ENCODE data around the gene RIC8B.
A peak's percentile ranks its signal among the peaks of the same experiment; 100 is the strongest.
"Not testable (repeated sequence)": the region's sequence is repeated elsewhere in the genome, so short reads cannot be mapped to it uniquely, and the experiment has no call there.

Gene RIC8B

GRCh38 chr12:106911581-106911980 is 137.1 kb downstream of the RIC8B start:
- Histone ChIP-seq H3K36me3 (ENCODE audit: control insufficient read depth in 2 of 2, insufficient read depth in 2 of 2, low read length in 2 of 2) (no peaks in the 10 kb centered on the region), H3K4me3 (ENCODE audit: low read length in 2 of 2) (no peak overlapping the region), H3K27ac (ENCODE audit: low read depth in 2 of 2, low read length in 2 of 2) (no peak overlapping the region), H3K9ac (ENCODE audit: low read depth in 1 of 2, low read length in 2 of 2) (no peak overlapping the region), H3K27me3 (ENCODE audit: control insufficient read depth in 2 of 2, insufficient read depth in 2 of 2, low read length in 2 of 2) (peaks cover 0 to 4% of the 10 kb centered on the region in 2 donors), H3K4me1 (ENCODE audit: control insufficient read depth in 2 of 2, insufficient read depth in 2 of 2, low read length in 2 of 2) (no peaks in the 10 kb centered on the region), H3K9me3 (ENCODE audit: control insufficient read depth in 2 of 2, low read length in 2 of 2) (no peaks in the 10 kb centered on the region)

- Histone ChIP-seq H3K36me3 (ENCODE audit: control insufficient read depth in 2 of 2, insufficient read depth in 2 of 2, low read length in 2 of 2) (no peaks in the 10 kb centered on the region), H3K27ac (ENCODE audit: low read depth in 2 of 2, low read length in 2 of 2) (no peak overlapping the region), H3K9me3 (ENCODE audit: control insufficient read depth in 2 of 2, low read length in 2 of 2) (no peaks in the 10 kb centered on the region), H3K4me3 (ENCODE audit: low read length in 2 of 2) (no peak overlapping the region), H3K27me3 (ENCODE audit: control insufficient read depth in 2 of 2, insufficient read depth in 2 of 2, low read length in 2 of 2) (peaks cover 0 to 4% of the 10 kb centered on the region in 2 donors), H3K9ac (ENCODE audit: low read depth in 1 of 2, low read length in 2 of 2) (no peak overlapping the region), H3K4me1 (ENCODE audit: control insufficient read depth in 2 of 2, insufficient read depth in 2 of 2, low read length in 2 of 2) (no peaks in the 10 kb centered on the region)
These were observed 139.0 kb downstream of the RIC8B start for GRCh38 chr12:106913456-106913855.

DNA sequence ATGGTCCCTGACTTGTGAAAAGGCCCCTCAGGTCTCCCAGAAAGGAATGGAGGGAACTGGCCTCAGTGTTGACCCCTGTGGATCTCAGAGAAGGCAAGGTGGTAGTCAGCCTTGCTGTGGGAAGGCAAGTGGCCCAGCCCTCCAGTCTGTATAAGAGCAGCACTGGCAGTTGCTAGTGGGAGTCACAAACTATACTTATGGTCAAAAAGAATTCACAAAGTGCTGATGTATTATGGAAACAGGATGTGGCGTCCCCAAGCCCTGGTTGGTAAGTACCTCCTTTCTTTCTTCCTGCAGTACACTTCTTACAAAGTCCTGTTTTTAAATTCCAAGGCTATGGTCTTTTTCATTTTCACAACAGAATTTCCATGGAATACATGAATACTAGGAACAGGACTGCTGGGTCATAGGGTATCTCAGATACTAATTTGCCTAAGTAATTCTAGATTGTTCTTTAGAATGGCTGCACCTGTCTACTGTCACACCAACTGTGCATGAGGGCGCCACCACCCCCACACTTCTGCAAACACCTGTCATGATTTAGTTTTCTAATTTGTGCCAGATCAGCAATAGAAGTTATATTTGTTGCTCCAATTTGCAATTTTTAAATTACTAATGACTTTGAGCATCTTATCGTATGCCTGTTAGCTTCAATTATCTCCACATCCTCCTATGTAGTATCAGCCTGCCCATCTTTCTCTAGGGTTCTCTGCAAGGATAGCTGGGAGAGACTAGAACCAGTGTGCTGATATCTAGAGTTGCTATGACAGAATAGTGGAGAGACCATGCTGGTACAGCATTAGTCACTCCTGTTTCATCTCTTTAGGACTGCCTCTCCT is 140.5 kb downstream of the RIC8B start:
- peaks cover 0 to 4% of the 10 kb centered on the region in 2 donors for H3K27me3 ChIP-seq (ENCODE audit: control insufficient read depth in 2 of 2, insufficient read depth in 2 of 2, low read length in 2 of 2)
- peak overlapping the region in 1 of 2 donors; percentile 16 for H3K27ac ChIP-seq (ENCODE audit: low read depth in 2 of 2, low read length in 2 of 2)
- no peak overlapping the region for H3K4me3 ChIP-seq (ENCODE audit: low read length in 2 of 2)
- H3K36me3 ChIP-seq (ENCODE audit: control insufficient read depth in 2 of 2, insufficient read depth in 2 of 2, low read length in 2 of 2) = no peaks in the 10 kb centered on the region
- no peak overlapping the region for H3K9ac ChIP-seq (ENCODE audit: low read depth in 1 of 2, low read length in 2 of 2)
- H3K9me3 ChIP-seq (ENCODE audit: control insufficient read depth in 2 of 2, low read length in 2 of 2) = no peaks in the 10 kb centered on the region
- no peaks in the 10 kb centered on the region for H3K4me1 ChIP-seq (ENCODE audit: control insufficient read depth in 2 of 2, insufficient read depth in 2 of 2, low read length in 2 of 2)

DNA sequence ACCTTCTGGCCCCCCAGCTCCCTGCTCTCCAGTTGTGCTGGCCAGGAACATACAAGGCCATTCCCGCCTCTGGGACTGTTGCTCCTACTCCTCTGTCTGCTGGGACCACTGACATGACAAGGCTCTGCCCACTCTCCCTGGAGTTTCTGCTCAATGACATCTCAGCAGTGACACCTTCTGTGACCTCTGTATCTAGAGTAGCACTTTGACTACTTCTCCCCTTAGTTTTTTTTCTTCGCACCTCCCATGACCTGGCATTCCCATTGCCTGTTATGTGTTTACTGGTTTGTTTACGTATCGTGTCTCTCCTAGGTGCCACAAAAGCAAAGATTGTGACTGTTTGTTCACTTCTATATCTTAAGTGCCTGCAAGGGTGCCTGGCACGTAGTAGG is 141.1 kb downstream of the RIC8B start:
- no peak overlapping the region for H3K27ac ChIP-seq (ENCODE audit: low read depth in 2 of 2, low read length in 2 of 2)
- peaks cover 0 to 4% of the 10 kb centered on the region in 2 donors for H3K27me3 ChIP-seq (ENCODE audit: control insufficient read depth in 2 of 2, insufficient read depth in 2 of 2, low read length in 2 of 2)

DNA sequence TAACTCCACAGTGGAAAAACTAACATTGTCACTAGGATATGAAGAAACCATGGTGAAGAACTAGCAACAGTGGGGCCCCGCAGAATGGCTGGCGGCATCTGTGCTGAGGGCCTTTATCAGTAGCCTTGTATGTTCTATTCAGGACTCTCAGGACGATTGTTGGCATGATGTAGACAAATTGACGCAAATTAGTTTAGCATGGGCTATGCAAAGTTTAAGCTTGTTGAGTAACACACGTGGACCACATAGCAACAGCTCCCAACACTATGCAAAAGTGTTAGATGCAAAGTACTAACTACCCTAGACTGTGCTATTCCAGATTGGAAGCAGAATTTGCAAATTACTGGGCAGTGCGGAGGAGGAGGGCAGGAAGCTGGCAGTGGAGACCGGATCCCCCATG is 143.0 kb downstream of the RIC8B start:
- H3K9ac ChIP-seq (ENCODE audit: low read depth in 1 of 2, low read length in 2 of 2) = no peak overlapping the region
- no peak overlapping the region for H3K4me3 ChIP-seq (ENCODE audit: low read length in 2 of 2)
- H3K4me1 ChIP-seq (ENCODE audit: control insufficient read depth in 2 of 2, insufficient read depth in 2 of 2, low read length in 2 of 2) = no peaks in the 10 kb centered on the region
- no peaks in the 10 kb centered on the region for H3K36me3 ChIP-seq (ENCODE audit: control insufficient read depth in 2 of 2, insufficient read depth in 2 of 2, low read length in 2 of 2)
- H3K27ac ChIP-seq (ENCODE audit: low read depth in 2 of 2, low read length in 2 of 2) = no peak overlapping the region
- H3K27me3 ChIP-seq (ENCODE audit: control insufficient read depth in 2 of 2, insufficient read depth in 2 of 2, low read length in 2 of 2) = peaks cover 0 to 4% of the 10 kb centered on the region in 2 donors
- H3K9me3 ChIP-seq (ENCODE audit: control insufficient read depth in 2 of 2, low read length in 2 of 2) = no peaks in the 10 kb centered on the region

More for the DNA sequence above, 141.1 kb downstream of the RIC8B start:
- Histone ChIP-seq H3K4me3 (ENCODE audit: low read length in 2 of 2) (no peak overlapping the region), H3K4me1 (ENCODE audit: control insufficient read depth in 2 of 2, insufficient read depth in 2 of 2, low read length in 2 of 2) (no peaks in the 10 kb centered on the region), H3K9ac (ENCODE audit: low read depth in 1 of 2, low read length in 2 of 2) (no peak overlapping the region), H3K9me3 (ENCODE audit: control insufficient read depth in 2 of 2, low read length in 2 of 2) (no peaks in the 10 kb centered on the region), H3K36me3 (ENCODE audit: control insufficient read depth in 2 of 2, insufficient read depth in 2 of 2, low read length in 2 of 2) (no peaks in the 10 kb centered on the region)

DNA sequence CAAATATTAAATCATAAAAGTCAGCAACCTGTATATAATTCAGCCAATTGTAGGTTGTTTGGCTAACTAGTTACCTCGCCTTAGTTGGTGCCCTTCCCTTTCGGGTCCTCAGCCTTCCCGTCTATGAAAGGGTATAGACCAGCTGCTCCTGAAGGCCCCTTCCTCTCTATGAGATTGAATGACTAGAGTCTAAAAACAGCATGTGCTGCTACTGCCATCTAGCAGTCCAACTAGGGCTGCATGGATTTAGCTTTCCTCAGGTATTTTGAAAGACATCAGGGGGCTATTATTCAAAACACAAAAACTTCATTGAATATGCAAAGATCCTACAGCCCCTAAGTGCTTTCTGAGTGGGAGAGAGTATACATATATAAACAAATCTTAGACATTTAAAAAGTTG is 144.3 kb downstream of the RIC8B start:
- Histone ChIP-seq H3K4me3 (ENCODE audit: low read length in 2 of 2) (no peak overlapping the region), H3K9me3 (ENCODE audit: control insufficient read depth in 2 of 2, low read length in 2 of 2) (no peaks in the 10 kb centered on the region), H3K4me1 (ENCODE audit: control insufficient read depth in 2 of 2, insufficient read depth in 2 of 2, low read length in 2 of 2) (no peaks in the 10 kb centered on the region), H3K27me3 (ENCODE audit: control insufficient read depth in 2 of 2, insufficient read depth in 2 of 2, low read length in 2 of 2) (peaks cover 0 to 4% of the 10 kb centered on the region in 2 donors), H3K36me3 (ENCODE audit: control insufficient read depth in 2 of 2, insufficient read depth in 2 of 2, low read length in 2 of 2) (no peaks in the 10 kb centered on the region), H3K27ac (ENCODE audit: low read depth in 2 of 2, low read length in 2 of 2) (no peak overlapping the region), H3K9ac (ENCODE audit: low read depth in 1 of 2, low read length in 2 of 2) (no peak overlapping the region)

DNA sequence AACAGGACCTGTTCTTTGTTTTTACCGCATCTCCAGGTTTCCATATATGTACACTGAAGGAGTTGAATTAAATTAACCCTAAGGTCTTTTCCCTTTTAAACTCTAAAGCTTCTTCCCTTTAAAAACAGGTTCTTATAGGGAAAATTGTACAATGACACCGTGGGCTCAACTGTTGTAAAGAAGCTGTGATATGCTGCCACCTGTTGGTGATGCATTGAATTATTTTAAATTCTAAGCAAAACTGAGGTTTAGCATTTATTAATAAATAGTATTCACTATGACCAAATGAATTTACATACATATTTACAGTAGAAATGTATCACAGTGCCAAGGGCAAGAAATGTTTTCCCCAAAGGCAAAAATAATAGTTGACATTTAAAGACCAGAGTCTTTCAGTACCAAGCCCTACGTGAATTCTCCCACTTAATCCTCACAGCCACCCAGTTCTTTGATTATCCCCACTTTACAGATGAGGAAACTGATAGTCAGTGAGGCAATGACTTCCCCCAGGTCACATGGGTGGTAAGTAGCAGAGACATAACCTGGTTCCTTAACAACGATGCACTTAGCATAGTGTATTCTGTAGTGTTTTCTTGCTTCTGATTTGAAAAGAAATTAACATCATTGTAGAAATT is 145.5 kb downstream of the RIC8B start:
- H3K9ac ChIP-seq (ENCODE audit: low read depth in 1 of 2, low read length in 2 of 2) = no peak overlapping the region
- peaks cover 0 to 4% of the 10 kb centered on the region in 2 donors for H3K27me3 ChIP-seq (ENCODE audit: control insufficient read depth in 2 of 2, insufficient read depth in 2 of 2, low read length in 2 of 2)
- no peaks in the 10 kb centered on the region for H3K9me3 ChIP-seq (ENCODE audit: control insufficient read depth in 2 of 2, low read length in 2 of 2)
- H3K36me3 ChIP-seq (ENCODE audit: control insufficient read depth in 2 of 2, insufficient read depth in 2 of 2, low read length in 2 of 2) = no peaks in the 10 kb centered on the region
- H3K27ac ChIP-seq (ENCODE audit: low read depth in 2 of 2, low read length in 2 of 2) = no peak overlapping the region
- no peaks in the 10 kb centered on the region for H3K4me1 ChIP-seq (ENCODE audit: control insufficient read depth in 2 of 2, insufficient read depth in 2 of 2, low read length in 2 of 2)
- H3K4me3 ChIP-seq (ENCODE audit: low read length in 2 of 2) = no peak overlapping the region

GRCh38 chr12:106921976-106922375 is 147.5 kb downstream of the RIC8B start:
- H3K4me1 ChIP-seq (ENCODE audit: control insufficient read depth in 2 of 2, insufficient read depth in 2 of 2, low read length in 2 of 2); H3K9ac ChIP-seq (ENCODE audit: low read depth in 1 of 2, low read length in 2 of 2); H3K27me3 ChIP-seq (ENCODE audit: control insufficient read depth in 2 of 2, insufficient read depth in 2 of 2, low read length in 2 of 2); H3K27ac ChIP-seq (ENCODE audit: low read depth in 2 of 2, low read length in 2 of 2); H3K9me3 ChIP-seq (ENCODE audit: control insufficient read depth in 2 of 2, low read length in 2 of 2); H3K4me3 ChIP-seq (ENCODE audit: low read length in 2 of 2); H3K36me3 ChIP-seq (ENCODE audit: control insufficient read depth in 2 of 2, insufficient read depth in 2 of 2, low read length in 2 of 2): not testable (repeated sequence)

DNA sequence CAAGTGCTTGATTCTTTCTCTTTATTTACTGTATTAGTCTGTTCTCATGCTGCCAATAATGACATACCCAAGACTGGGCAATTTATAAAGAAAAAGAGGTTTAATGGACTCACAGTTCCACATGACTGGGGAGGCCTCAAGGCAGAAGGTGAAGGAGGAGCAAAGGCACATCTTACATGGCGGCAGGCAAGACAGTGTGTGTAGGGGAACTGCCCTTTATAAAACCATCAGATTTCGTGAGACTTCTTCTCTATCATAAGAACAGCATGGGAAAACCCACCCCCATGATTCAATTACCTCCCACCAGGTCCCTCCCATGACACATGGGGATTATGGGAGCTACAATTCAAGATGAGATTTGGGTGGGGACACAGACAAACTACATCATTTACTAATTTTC is 149.1 kb downstream of the RIC8B start:
- not testable (repeated sequence) for H3K9ac ChIP-seq (ENCODE audit: low read depth in 1 of 2, low read length in 2 of 2); H3K27ac ChIP-seq (ENCODE audit: low read depth in 2 of 2, low read length in 2 of 2); H3K27me3 ChIP-seq (ENCODE audit: control insufficient read depth in 2 of 2, insufficient read depth in 2 of 2, low read length in 2 of 2); H3K4me3 ChIP-seq (ENCODE audit: low read length in 2 of 2); H3K9me3 ChIP-seq (ENCODE audit: control insufficient read depth in 2 of 2, low read length in 2 of 2); H3K36me3 ChIP-seq (ENCODE audit: control insufficient read depth in 2 of 2, insufficient read depth in 2 of 2, low read length in 2 of 2); H3K4me1 ChIP-seq (ENCODE audit: control insufficient read depth in 2 of 2, insufficient read depth in 2 of 2, low read length in 2 of 2)

DNA sequence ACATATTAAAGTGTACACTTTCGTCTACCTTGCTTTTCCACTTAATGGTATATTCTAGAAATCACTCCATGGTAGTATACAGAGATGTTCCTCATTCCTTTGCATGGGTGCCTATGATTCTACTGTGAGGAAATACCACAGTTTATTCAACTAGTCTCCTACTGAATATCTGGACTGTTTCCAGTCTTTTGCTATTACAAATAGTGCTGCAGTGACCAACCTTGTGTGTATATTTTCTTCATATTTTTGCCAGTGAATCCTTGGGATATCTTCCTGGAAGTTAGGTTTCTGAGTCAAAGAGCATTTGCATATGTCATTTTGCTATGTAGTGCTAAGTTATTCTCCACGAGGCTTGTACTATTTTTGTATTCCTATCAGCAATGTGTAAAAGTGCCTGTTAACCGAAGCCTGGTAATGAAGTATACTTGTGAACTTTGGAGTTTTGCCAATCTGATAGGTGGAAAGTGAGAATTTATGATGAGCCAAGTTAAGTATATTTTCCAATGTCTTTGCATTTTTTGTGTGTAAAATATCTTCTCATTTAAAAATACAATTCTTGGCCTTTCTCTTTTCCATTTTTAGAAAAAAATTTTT is 149.9 kb downstream of the RIC8B start:
- no peaks in the 10 kb centered on the region for H3K27me3 ChIP-seq (ENCODE audit: control insufficient read depth in 2 of 2, insufficient read depth in 2 of 2, low read length in 2 of 2)
- no peaks in the 10 kb centered on the region for H3K4me1 ChIP-seq (ENCODE audit: control insufficient read depth in 2 of 2, insufficient read depth in 2 of 2, low read length in 2 of 2)
- H3K27ac ChIP-seq (ENCODE audit: low read depth in 2 of 2, low read length in 2 of 2) = no peak overlapping the region
- H3K9ac ChIP-seq (ENCODE audit: low read depth in 1 of 2, low read length in 2 of 2) = no peak overlapping the region
- H3K4me3 ChIP-seq (ENCODE audit: low read length in 2 of 2) = no peak overlapping the region
- no peaks in the 10 kb centered on the region for H3K9me3 ChIP-seq (ENCODE audit: control insufficient read depth in 2 of 2, low read length in 2 of 2)
- H3K36me3 ChIP-seq (ENCODE audit: control insufficient read depth in 2 of 2, insufficient read depth in 2 of 2, low read length in 2 of 2) = no peaks in the 10 kb centered on the region
